Adrenal gland (tissue), 5 donors: ENCODE data around the gene FAM78B.

Experiments used
- POLR2A ChIP-seq, 2 donors: fragments of 450-650 bp; IDR thresholded peaks; one replicate each; pipeline ENCODE4 v1.6.1; 2017; ENCODE audit warnings: antibody characterized with exemption in 2 of 2, mild to moderate bottlenecking in 2 of 2, moderate library complexity in 1 of 2
- TF ChIP-seq, protein P1 (sequence below), 6 experiments: fragments of 450-650 bp in 4 of 6; fragments of 200-600 bp in 2 of 6; sonication (generic) in 1 of 6; IDR thresholded peaks; 1 replicate in 5 of 6; 2 replicates in 1 of 6; pipeline versions ENCODE4 v1.5.1 to v1.8.0; 2016 to 2021; ENCODE audit warnings: antibody characterized with exemption in 6 of 6, mild to moderate bottlenecking in 2 of 6, moderate library complexity in 1 of 6
- donor health status: DM: no; HTN: no; CAD: no.

GRCh38 chr1:166156674-166157073, 10.1 kb downstream of the FAM78B start:
- no peak for TF ChIP-seq POLR2A (IDR thresholded peaks at IDR 0.05)
- TF ChIP-seq, protein P1, sequence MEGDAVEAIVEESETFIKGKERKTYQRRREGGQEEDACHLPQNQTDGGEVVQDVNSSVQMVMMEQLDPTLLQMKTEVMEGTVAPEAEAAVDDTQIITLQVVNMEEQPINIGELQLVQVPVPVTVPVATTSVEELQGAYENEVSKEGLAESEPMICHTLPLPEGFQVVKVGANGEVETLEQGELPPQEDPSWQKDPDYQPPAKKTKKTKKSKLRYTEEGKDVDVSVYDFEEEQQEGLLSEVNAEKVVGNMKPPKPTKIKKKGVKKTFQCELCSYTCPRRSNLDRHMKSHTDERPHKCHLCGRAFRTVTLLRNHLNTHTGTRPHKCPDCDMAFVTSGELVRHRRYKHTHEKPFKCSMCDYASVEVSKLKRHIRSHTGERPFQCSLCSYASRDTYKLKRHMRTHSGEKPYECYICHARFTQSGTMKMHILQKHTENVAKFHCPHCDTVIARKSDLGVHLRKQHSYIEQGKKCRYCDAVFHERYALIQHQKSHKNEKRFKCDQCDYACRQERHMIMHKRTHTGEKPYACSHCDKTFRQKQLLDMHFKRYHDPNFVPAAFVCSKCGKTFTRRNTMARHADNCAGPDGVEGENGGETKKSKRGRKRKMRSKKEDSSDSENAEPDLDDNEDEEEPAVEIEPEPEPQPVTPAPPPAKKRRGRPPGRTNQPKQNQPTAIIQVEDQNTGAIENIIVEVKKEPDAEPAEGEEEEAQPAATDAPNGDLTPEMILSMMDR (IDR thresholded peaks at IDR 0.05): no peak
